ENCODE results near the gene KMT2C. TPM values are rescaled to one million over a fixed set of nuclear protein-coding genes. Genes with fewer than 3 reads are reported as not detected.

KMT2C gene
- total RNA-seq, 1 donor: 39.7 TPM

GRCh38 chr7:152351168-152351567 is 84.6 kb downstream of the KMT2C start:
- TF ChIP-seq, protein P1, sequence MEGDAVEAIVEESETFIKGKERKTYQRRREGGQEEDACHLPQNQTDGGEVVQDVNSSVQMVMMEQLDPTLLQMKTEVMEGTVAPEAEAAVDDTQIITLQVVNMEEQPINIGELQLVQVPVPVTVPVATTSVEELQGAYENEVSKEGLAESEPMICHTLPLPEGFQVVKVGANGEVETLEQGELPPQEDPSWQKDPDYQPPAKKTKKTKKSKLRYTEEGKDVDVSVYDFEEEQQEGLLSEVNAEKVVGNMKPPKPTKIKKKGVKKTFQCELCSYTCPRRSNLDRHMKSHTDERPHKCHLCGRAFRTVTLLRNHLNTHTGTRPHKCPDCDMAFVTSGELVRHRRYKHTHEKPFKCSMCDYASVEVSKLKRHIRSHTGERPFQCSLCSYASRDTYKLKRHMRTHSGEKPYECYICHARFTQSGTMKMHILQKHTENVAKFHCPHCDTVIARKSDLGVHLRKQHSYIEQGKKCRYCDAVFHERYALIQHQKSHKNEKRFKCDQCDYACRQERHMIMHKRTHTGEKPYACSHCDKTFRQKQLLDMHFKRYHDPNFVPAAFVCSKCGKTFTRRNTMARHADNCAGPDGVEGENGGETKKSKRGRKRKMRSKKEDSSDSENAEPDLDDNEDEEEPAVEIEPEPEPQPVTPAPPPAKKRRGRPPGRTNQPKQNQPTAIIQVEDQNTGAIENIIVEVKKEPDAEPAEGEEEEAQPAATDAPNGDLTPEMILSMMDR (IDR thresholded peaks at IDR 0.05; ENCODE audit: insufficient read depth, low read depth, low read length): no peak
- H3K4me3 ChIP-seq (ENCODE audit: low read depth, low read length): no peak overlapping the region
- peak; percentile 17 for DNase-seq (ENCODE audit: low read depth)

DNA sequence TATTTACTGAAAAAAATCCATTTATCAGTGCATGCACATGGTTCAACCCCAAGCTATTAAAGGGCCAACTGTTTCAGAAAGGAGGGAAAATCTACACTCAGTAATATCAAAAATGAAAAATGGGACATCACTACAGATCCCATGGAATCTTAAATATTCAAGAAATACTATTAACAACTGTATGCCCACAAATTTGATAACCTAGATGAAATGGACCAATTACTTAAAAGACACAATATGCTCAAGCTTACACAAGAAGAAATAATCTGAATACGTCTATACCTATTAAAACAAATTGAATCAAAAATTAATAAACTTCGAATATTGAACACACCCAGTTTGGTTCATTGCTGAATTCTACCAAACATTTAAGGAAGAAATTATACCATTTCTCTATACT is 87.9 kb downstream of the KMT2C start:
- TF ChIP-seq, protein P1 (IDR thresholded peaks at IDR 0.05; ENCODE audit: insufficient read depth, low read depth, low read length): no peak

GRCh38 chr7:152344253-152344652 is 91.5 kb downstream of the KMT2C start:
- no peak for DNase-seq (ENCODE audit: low read depth)
- H3K4me3 ChIP-seq (ENCODE audit: low read depth, low read length): no peak overlapping the region
- TF ChIP-seq, protein P1 (IDR thresholded peaks at IDR 0.05; ENCODE audit: insufficient read depth, low read depth, low read length): no peak

More for the DNA sequence above, 87.9 kb downstream of the KMT2C start:
- H3K4me3 ChIP-seq (ENCODE audit: low read depth, low read length): no peak overlapping the region
- no peak for DNase-seq (ENCODE audit: low read depth)

DNA sequence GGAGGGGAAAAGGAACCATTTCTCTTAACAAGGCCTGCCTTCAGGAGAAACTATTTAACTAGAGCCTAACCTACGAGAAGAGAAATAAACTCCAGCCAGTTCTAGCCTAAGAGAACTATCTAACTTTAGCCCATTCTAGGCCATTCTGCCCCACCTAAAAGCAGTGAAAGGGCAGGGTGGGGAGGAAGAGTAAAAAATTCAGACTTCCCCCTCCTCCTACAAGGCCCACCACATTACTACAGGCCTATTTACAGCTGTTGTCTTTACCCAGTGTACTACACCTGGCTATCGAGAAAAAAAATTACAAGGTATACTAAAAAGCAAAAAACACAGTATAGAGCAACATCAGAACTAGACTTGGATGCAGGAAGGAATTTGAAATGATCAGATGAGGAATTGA is 93.0 kb downstream of the KMT2C start:
- TF ChIP-seq, protein P1 (IDR thresholded peaks at IDR 0.05; ENCODE audit: insufficient read depth, low read depth, low read length): no peak
- no peak for DNase-seq (ENCODE audit: low read depth)
- H3K4me3 ChIP-seq (ENCODE audit: low read depth, low read length): no peak overlapping the region

DNA sequence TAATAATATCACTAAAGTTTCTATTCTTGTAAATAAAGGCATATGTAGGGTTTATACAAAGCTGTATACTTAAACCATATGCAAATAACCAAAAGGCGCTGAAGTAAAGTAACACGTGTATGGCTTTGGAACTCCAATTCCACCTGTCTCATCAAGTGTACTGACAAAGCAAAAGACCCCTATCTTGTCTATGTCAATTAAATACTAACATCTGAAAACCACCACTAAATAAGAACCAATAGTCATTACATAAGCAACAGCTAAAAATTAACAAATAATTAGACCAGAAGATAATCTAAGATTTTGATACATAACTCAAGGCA is 93.9 kb downstream of the KMT2C start:
- no peak overlapping the region for H3K4me3 ChIP-seq (ENCODE audit: low read depth, low read length)
- DNase-seq (ENCODE audit: low read depth): no peak
- TF ChIP-seq, protein P1 (IDR thresholded peaks at IDR 0.05; ENCODE audit: insufficient read depth, low read depth, low read length): no peak

- H3K4me3 ChIP-seq (ENCODE audit: low read depth, low read length): no peak overlapping the region
- TF ChIP-seq, protein P1 (IDR thresholded peaks at IDR 0.05; ENCODE audit: insufficient read depth, low read depth, low read length): peak; percentile 63
- peak; percentile 68 for DNase-seq (ENCODE audit: low read depth)
Measured at GRCh38 chr7:152341039-152341913, 94.5 kb downstream of the KMT2C start.
